HG03095 (cell line): ENCODE data around the gene IQGAP1.
A peak's percentile ranks its signal among the peaks of the same experiment; 100 is the strongest.

ENCODE experiments used
- ATAC-seq: cut with Tn5 transposase; IDR thresholded peaks from one replicate; pipeline ENCODE4 v1.9.1; 2021; ENCODE audit warnings: moderate library complexity; ENCODE audit not compliant: unreplicated experiment

Gene IQGAP1

DNA sequence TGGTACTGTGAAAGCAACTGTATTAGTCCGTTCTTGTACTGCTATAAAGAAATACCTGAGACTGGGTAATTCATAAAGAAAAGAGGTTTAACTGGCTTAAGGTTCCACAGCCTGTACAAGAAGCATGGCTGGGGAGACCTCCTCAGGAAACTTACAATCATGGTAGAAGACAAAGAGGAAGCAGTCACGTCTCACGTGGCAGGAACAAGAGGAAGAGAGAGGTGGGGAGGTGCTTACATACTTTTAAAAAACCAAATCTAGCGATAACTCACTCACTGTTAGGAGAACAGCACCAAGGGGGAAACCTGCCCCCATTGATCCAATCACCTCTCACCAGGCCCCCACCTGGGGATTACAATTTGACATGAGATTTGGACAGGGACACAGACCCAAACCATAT, 48.9 kb downstream of the IQGAP1 start:
- no peak for ATAC-seq

DNA sequence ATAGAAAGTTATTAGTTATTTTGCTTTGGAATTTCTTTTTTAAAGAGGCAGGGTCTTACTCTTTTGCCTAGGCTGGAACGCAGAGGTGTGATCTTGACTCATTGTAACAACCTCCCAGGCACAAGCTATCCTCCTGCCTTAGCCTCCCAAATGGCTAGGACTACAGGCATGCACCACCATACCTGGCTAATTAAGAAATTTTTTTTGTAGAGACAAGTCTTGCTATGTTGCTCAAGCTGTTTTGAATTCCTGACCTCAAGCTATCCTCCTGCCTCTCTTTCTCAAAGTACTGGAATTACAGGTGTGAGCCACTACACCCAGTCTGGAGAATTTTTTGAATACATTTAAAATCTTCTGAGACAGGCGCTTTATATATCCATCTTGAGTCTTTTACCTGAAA, 49.5 kb downstream of the IQGAP1 start:
- no peak for ATAC-seq

DNA sequence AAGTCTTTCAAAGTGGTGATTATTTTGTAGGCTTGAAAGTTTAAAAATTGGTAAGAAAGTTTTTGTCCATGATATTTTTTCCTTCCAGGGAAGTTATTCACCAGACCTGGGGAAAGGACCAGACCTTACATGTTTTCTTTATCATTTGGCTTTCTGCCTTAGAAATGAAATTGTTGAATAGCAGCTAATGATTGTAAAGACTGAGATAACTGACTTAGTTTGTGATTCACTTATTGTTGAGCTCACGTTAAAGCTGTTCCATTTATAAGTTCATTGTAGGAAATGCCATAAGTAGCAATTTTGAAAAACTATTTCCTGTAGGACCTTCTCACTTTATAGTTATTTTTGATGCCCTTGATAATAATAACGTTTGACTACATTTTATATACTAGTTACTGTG, 51.9 kb downstream of the IQGAP1 start:
- ATAC-seq: no peak

DNA sequence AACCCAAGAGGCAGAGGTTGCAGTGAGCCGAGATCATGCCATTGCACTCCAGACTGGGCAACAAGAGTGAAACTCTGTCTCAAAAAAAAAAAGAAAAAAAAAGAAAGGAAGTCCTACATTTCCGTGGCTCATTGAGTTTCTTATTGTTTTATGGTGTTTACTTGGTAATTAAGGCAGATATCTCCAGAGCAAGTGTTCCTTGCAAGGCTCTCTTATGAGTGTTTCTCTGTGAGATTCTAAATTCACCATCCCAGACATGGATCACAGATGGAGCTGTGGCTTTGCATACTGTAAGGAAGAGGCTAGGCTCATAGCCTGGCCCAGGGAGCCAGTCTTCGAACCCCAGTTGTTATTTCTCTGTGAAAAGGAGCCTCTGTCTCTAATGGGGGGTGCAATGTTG, 53.0 kb downstream of the IQGAP1 start:
- ATAC-seq: no peak

DNA sequence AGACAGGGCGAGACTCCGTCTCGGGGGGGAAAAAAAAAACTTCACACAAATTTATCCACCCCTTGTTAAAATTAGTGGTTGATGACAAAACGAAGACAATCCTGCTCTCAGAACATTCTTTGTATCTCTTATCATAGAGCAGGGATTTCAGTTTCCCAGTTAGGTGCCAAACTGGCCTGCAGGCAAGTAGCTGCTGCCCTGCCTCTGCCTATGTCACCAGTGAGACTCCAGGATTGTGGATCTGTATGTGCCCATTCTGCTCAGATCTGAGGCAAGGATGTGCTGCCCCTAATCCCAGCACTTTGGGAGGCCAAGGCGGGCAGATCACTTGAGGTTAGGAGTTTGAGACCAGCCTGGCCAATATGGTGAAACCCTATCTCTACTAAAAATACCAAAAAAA, 54.4 kb downstream of the IQGAP1 start:
- no peak for ATAC-seq

DNA sequence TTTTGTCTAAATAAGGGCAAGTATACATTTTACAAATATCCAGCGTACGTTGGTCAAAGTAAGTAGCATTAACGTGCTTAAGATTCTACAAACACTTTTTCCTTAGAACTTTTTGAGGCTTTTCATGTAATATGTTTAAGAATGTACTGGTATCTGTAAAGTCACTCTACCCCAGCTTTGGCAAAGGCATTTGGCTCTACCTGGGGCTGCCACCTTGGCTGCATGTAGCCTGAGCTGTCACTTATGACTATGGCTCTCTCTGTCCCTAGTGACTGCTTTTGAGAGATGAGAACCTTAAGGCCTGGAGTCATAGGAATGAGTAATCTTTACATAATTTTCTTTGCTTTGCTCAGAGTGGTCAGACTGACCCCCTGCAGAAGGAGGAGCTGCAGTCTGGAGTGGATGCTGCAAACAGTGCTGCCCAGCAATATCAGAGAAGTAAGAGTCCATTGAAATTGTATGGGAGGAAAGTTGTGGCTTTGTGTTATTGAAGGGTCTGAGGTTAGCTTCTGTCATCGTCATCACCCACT, 61.2 kb downstream of the IQGAP1 start:
- no peak for ATAC-seq

DNA sequence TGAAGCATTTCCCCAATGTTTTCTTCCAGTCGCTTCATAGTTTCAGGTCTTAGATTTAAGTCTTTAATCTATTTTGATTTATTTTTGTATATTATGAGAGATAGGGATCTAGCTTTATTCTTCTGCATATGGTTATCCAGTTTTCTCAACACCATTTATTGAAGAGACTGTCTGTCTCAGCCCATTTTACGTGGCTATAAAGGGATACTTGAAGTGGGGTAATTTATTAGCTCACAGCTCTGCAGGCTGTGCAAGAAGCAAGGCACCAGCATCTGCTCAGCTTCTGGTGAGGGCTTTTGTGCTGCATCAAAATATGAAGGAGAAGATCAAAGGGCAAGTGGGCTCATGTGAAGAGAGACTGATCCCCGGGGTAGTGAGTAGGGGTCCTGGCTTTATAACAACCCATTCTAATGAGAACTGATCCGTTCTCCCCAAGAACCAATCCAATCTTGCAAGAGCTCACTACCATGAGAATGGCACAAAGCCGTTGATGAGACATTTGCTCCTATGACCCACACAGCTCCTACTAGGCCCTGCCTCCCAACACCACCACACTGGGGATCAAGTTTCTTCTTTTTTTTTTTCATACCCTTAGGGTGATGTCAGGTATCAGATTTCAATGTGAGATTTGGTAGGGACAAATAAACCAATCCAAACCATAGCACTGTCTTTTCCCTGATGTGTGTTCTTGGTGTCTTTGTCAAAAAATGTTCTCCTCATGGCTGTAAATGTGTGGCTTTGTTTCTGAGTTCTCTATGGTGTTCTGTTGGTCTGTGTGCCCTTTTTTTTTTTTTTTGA, 63.2 kb downstream of the IQGAP1 start:
- ATAC-seq: no peak

DNA sequence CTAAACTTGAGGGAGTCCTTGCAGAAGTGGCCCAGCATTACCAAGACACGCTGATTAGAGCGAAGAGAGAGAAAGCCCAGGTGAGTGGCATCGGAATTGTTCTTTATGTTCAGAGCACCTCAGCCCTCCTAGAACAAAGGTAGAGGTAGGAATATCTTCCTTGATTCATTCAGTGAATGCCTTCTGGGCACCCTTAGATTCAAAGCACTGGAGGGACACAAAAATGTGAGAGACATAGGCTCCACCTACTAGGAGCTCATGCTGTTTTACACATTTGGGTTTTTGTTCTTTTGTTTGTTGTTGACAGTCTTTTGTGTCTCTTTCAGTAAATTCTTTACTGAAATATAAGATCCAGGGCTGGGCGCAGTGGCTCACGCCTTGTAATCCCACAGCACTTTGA, 68.2 kb downstream of the IQGAP1 start:
- ATAC-seq: no peak

DNA sequence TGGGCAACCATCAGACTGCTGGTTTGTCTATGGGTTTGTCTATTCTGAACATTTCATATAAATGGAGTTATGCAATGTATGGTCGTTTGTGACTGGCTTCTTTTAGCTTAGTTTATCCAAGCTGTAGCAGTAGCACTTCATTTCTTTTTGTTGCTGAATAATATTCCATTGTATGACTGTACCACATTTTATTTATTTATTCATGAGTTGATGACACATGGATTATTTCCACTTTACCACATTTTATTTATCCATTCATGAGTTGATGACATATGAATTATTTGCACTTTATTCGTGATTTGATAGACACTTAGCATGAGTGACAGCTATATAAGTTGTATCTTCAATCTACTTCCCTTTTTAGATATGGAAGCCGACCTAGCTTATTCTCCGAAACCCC, 70.0 kb downstream of the IQGAP1 start:
- ATAC-seq: no peak

DNA sequence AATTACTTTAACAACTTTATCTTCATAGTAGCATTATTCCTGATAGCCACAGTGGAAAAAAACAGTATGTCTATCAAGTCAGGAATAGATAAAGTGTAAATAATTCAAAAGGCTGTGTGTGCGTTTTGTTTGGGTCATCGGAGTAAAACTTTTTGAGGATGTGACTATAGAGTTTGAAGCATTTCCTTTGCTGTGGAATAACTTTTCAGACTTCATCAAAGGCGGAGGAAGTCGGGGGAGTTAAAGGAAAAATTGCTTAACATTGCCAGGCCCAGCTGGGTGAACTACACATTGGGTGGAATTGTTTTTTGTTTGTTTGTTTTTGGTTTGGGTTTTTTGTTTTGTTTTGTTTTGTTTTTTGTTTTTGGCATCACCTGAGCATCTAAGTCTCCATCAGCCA, 71.3 kb downstream of the IQGAP1 start:
- ATAC-seq: no peak

DNA sequence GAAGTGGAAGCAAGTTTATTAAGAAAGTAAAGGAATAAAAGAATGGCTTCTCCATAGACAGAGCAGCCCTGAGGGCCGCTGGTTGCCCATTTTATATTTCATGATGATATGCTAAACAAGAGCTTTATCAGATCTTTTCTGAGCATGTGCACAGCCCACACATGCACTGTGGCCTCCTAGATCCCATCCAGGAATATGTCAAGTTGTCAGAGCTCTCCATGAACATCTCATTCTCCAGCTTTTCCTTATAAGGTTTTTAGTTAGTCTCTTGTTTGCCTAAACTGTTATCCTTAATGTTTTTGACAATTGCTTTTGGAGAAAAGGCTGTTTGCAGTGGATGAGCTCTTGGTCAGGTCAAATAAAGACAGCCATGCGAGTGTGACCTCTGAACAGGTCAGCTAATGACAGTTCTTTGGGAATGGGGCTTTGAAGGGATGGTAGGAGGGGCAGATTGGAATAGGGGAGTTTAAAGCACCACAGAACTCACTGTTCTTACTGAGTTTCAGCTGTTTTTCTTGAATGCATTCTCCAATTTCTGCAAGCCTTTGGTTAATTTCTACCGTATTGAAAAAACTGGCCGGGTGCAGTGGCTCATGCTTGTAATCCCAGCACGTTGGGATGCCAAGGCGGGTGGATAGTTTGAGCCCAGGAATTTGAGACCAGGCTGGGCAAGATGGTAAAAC, 72.2 kb downstream of the IQGAP1 start:
- no peak for ATAC-seq

DNA sequence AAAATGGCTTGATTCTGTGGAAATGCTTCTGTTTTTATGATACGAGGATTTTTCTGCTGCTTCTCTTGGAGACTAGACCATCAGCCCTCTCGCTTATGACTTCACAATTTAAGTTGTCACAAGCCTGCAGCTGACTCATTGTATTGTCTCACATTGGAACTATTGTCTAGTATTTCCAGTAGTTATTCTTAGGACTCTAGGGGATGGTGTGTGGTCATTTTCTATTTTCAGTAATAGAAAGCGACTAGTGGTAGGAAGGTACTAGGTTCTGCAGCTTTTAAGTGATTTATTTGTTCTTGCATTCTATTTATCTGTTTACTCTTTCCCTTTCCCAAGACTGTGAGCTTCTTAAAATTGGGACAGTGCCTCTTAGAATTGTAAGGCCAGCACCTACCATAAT, 75.3 kb downstream of the IQGAP1 start:
- peak; percentile 62 for ATAC-seq

DNA sequence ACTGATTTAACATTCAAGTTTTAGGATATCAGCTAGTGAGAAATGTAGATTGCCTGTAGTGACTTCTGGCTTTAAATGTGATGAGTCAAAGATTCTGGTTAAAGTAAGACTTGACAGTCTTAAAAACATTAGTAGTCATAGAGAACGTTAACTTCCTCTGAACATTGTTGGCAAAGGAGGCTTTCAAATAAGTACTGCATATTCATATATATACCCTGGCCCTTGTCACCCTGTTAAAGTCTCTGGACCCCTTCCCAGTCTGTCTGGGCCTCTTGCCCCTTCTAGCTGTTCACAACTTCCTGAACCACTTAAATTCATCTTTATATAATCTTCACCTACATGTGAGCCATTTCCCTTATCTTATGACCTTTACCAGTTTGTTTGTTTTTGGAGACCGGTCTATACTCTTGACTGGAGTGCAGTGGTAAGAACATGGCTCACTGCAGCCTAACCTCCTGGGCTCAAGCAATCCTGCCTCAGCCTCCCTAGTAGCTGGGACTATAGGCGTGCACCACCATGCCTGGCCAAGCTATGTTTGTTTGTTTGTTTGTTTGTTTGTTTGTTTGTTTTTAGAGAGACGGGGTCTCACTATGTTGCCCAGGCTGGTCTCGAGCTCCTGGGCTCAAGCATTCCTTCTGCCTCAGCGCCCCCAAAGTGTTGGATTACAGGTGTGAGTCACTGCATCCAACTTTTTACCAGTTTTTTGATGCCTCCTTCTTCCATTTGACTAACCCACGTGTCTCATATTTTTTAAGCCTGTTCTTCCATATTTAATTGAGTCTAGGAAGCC, 77.3 kb downstream of the IQGAP1 start:
- ATAC-seq: no peak

DNA sequence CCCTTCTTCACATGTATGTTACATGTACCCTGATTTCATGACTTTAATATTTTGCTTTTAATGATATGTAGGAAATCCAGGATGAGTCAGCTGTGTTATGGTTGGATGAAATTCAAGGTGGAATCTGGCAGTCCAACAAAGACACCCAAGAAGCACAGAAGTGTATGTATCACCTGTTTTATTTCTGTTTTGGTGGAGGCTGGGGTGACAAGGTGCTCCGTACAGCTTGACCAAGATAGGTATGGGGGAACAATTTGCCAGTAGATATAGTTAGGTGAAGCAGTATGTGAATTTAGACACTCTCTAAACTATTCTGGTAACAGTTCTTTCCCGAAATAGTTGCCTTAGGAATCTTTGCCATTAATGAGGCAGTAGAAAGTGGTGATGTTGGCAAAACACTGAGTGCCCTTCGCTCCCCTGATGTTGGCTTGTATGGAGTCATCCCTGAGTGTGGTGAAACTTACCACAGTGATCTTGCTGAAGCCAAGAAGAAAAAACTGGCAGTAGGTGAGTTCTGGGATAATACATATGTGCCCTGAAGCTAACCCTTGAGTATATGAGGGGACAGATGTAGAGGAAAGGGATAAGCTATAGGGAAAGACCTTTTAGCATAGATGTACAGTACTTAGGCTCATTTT, 78.0 kb downstream of the IQGAP1 start:
- ATAC-seq: no peak

DNA sequence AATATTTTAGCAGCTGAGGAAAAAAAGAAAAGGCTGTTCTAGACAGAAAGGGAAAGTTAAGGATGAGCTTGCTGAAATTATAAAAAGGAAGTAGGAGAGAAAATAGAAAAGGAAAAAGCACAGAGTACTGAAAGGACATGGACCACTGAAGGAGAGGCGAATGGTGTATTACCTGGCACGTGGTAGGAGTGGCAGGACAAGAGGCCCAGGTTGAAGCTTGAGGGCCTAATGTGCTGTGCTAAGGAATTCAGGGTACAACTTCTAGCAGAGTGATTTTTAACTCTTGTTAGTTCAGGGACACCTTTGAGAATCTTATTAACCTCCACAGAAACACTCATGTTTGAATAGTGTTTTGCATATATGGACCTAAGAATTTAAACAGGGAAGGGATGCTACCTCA, 81.7 kb downstream of the IQGAP1 start:
- ATAC-seq: no peak

DNA sequence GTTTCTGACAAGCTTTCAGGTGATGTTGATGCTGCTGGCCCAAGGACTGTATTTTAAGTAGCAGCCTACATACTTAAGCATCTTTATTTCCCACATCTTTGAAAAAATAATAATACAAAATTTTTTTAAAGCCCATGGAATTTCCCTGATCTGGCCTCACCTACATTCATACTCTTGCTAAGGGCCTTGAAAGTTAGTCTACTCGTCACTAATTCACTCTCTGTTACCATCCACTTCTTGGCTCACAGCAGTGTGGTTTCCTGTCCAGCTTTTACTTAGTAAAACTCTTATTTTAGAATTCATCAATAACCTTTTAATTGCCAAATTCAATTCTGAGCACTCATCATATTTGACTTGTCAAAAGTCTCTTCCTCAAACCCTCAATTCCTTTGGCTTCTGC, 82.4 kb downstream of the IQGAP1 start:
- no peak for ATAC-seq

DNA sequence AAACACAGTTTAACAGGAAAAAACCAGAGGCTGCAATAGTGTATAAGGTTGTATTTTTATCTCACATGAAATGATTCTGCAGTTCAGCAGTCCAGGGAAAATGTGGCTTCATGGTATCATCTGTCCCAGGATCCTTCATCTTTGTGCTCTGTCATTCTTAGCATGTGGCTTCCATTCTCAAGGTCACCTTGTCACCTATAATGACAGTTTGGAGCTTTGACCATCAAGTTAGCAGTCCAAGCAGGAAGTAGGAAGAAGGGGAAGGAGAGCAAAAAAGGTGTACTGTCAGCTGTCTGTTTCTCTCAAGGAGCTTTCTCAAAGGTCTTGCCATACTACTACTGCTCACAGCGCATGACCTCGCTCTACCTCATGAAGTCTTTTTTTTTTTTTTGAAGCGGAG, 83.1 kb downstream of the IQGAP1 start:
- ATAC-seq: no peak

DNA sequence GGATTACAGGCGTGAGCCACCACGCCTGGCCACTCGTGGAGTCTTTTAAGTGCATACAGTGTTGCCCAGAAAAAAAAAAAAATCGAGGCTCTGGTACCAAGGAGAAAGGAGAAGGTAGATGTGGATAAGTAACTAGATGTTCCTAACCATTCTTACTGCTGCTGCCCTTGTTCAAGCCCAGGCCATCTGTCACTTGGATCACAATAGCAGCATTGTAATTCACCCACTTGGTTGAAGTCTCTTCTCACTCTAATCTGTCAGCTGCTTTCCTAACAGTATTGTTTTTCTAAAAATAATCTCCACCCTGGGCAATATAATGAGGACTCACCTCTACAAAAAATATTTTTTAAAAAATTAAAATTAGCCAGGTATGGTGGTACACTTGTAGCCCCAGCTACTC, 83.7 kb downstream of the IQGAP1 start:
- no peak for ATAC-seq

DNA sequence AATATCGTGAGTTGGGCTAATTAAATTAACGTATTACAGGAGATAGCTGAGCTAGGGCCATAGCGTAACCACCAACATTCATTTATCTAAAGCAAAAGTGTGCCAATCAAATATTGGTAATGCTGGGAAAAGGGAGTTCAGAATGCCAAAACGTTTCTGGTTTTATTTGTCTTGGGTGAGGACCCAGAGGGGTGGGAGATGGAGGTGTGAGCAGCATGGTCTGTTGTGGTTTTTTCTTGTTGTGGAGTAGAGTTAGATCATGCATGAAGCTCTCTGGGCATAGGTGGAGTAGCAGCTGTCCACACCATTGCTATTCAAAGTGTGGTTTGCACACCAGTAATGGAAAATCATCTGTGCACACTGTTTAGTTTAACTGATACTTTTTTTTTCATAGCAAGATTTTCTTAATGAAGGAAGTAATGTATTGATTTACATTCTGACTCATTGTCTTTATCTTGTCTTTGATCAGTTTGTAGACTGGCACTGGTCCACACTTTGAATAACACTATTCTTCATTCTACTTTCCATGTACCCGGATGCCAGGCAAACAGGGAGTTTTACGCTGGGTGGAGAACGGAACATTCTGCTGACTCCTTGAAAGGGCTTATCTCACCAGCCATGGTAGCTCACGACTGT, 90.9 kb downstream of the IQGAP1 start:
- no peak for ATAC-seq

DNA sequence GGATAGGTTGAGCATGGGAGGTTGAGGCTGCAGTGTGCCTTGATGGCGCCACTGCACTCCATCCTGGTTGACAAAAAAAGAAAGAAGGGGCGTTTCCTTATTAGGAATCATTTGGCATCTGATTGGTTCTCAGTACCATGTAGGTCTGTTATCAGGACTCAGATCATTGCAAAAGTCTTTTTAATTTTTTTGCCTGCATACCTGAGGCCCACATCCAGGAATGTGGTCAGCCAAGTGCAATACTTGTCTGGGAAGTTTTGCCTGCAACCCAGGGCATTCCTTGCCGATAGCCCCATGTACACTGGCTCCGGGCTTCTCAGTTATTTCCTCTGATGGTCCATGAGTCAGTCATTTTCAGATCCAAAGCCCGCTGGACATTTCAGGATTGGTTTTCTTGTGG, 91.6 kb downstream of the IQGAP1 start:
- no peak for ATAC-seq

DNA sequence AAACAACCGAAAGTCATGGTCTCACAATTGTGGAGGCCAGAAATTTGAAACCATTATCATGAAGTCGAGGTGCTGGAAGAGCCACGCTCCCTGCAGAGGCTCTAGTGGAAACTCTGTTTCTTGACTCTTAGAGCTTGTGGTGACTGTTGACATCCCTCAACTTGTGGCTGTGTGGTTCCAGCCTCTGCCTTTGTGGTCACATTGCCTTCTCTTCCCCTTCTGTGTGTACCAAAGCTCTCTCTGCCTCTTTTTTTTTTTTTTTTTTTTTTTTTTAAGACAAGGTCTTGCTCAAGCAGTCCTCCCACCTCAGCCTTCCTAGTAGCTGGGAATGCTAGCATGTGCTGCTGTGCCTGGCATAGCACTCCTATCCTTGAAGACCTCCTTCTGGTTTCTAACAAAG, 93.0 kb downstream of the IQGAP1 start:
- no peak for ATAC-seq
